ENCODE results near the gene SLCO3A1.

DNA sequence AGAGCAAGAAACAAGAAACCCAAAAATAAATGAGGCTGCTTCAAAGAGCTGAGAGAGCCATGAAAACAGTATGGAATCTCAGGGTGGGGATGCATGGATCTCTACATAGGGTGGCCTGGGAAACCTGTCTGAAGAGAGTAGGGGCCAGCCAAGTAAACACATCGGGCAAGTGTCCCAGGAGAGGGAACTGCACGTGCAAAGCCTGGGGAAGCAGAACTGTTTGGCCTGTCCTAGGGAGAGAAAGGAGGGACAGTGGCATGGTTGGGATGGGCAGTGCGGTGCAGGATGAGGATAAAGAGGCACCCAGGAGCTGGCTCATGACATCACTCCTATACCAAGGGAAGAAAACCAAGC, 271.1 kb downstream of the SLCO3A1 start:
- TF ChIP-seq POLR2A (IDR thresholded peaks at IDR 0.05) (no peak), POLR2AphosphoS5 (IDR thresholded peaks at IDR 0.05) (no peak)
